Esophagus muscularis mucosa (tissue), 4 donors: ENCODE results near the gene CNKSR2. TPM values are rescaled to one million over a fixed set of nuclear protein-coding genes. Genes with fewer than 3 reads are reported as not detected.

Experiments used
- DNase-seq: peaks from one replicate; pipeline ENCODE4 v3.0.0-alpha.2; 2017; ENCODE audit errors: extremely low spot score
- H3K27ac ChIP-seq, 4 donors: fragments of 200-600 bp; sonication (generic); replicated peaks in 1 of 4; 1 replicate in 3 of 4; 2 replicates in 1 of 4; pipeline ENCODE4 v1.5.1; 2016 to 2019; ENCODE audit warnings: mild to moderate bottlenecking in 1 of 4
- H3K27me3 ChIP-seq, 4 donors: fragments of 200-600 bp; sonication (generic); one replicate each; pipeline versions ENCODE4 v1.5.1 to v1.6.0; 2016 to 2019
- H3K36me3 ChIP-seq, 4 donors: fragments of 200-600 bp; sonication (generic); one replicate each; pipeline ENCODE4 v1.5.1; 2016 to 2019
- H3K4me1 ChIP-seq, 4 donors: fragments of 200-600 bp; sonication (generic); one replicate each; pipeline ENCODE4 v1.5.1; 2016 to 2019
- H3K4me3 ChIP-seq, 4 donors: fragments of 200-600 bp; sonication (generic); 1 replicate in 2 of 4; 2 replicates in 2 of 4; pipeline ENCODE4 v1.5.1; 2016 to 2019; ENCODE audit warnings: mild to moderate bottlenecking in 4 of 4, moderate library complexity in 1 of 4
- H3K9me3 ChIP-seq, 4 donors: fragments of 200-600 bp; sonication (generic); 1 replicate in 3 of 4; 2 replicates in 1 of 4; pipeline ENCODE4 v1.5.1; 2016 to 2019
- EP300 ChIP-seq: sonication (generic); formaldehyde crosslinking; IDR thresholded peaks from one replicate; pipeline ENCODE4 v1.6.1; 2017; ENCODE audit warnings: antibody characterized with exemption
- POLR2A ChIP-seq: fragments of 450-650 bp; IDR thresholded peaks from one replicate; pipeline ENCODE4 v1.6.1; 2017; ENCODE audit warnings: antibody characterized with exemption, moderate library complexity, mild to moderate bottlenecking, low read depth
- POLR2AphosphoS5 ChIP-seq, 2 donors: sonication (generic); formaldehyde crosslinking; IDR thresholded peaks; one replicate each; pipeline ENCODE4 v1.6.1; 2017; ENCODE audit warnings: antibody characterized with exemption in 2 of 2
- WGBS: methylation state at CpG from one replicate; pipeline ENCODE4 v1.1.5; 2018; 5-methylcytosine and 5-hydroxymethylcytosine counted together
- intact Hi-C: fragments of 100-400 bp; cut with DNase I; formaldehyde crosslinking; loops from one replicate; pipeline ENCODE4 v1.15.1; 2023
- total RNA-seq, 4 donors: library from RNA; depleted of rRNA; stranded (reverse); fragments of >200 nt; gene quantifications; one replicate each; pipeline versions ENCODE4 v1.1.0 to v1.2.1, GENCODE V29; 2016
- TF ChIP-seq, protein P1 (sequence below), 3 experiments: fragments of 200-600 bp in 2 of 3; fragments of 450-650 bp in 1 of 3; sonication (generic) in 2 of 3; IDR thresholded peaks; one replicate each; pipeline ENCODE4 v1.5.1; 2017 to 2019; ENCODE audit warnings: antibody characterized with exemption in 3 of 3, mild to moderate bottlenecking in 2 of 3, moderate library complexity in 1 of 3

The CNKSR2 gene
- total RNA-seq, 4 donors from 2014 or later = 7.4 to 14.1 (median 9.6) TPM

DNA sequence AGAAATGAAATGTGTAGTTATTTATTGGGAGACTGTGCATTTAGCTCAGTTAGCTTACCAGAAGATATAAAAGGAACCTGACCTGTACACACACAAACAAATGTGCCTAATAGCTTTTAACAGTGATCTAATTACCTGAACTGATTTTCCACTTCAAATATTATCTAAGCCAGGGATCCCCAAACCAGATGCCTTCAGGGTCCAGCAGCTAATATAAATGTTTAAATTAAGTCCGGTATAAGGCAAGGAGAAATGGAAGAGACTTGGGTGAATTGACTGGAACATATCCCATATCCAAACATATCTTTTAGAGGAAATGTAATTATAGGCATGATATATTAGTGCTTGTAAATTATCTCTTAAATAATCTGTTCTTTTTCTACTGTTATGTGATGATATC lies 66.7 kb downstream of the CNKSR2 start:
- no peaks in the 10 kb centered on the region for H3K4me1 ChIP-seq
- no peaks in the 10 kb centered on the region for H3K36me3 ChIP-seq
- no peak overlapping the region for H3K27ac ChIP-seq
- intact Hi-C loops = no loop called here
- TF ChIP-seq EP300 = no peak
- TF ChIP-seq, protein P1, sequence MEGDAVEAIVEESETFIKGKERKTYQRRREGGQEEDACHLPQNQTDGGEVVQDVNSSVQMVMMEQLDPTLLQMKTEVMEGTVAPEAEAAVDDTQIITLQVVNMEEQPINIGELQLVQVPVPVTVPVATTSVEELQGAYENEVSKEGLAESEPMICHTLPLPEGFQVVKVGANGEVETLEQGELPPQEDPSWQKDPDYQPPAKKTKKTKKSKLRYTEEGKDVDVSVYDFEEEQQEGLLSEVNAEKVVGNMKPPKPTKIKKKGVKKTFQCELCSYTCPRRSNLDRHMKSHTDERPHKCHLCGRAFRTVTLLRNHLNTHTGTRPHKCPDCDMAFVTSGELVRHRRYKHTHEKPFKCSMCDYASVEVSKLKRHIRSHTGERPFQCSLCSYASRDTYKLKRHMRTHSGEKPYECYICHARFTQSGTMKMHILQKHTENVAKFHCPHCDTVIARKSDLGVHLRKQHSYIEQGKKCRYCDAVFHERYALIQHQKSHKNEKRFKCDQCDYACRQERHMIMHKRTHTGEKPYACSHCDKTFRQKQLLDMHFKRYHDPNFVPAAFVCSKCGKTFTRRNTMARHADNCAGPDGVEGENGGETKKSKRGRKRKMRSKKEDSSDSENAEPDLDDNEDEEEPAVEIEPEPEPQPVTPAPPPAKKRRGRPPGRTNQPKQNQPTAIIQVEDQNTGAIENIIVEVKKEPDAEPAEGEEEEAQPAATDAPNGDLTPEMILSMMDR (IDR thresholded peaks at IDR 0.05) = no peak
- no peak for TF ChIP-seq POLR2AphosphoS5 (IDR thresholded peaks at IDR 0.05)
- no peak for TF ChIP-seq POLR2A
- H3K4me3 ChIP-seq = no peak overlapping the region
- no peak for DNase-seq
- WGBS = 59% methylated on average over 1 of the region's 1 CpG
- no peaks in the 10 kb centered on the region for H3K9me3 ChIP-seq
- H3K27me3 ChIP-seq = no peaks in the 10 kb centered on the region

DNA sequence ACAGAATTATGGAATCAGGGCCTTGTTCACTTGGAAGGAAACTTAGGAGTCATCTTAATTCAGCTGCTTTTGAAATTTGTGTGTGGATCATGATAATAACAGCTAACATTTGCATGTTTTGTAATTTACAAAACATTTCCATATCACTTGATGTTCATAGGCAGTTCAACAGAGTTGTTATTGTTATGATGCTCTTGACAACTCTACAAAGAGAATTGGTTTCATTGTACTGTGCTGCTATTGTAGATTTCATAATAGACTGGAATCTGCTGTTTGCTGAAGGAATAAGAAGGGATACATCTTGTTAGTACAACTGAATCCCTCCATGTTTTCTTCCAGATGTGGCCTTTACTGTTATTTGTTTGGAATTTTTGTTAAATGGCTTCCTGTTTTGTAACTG lies 83.5 kb downstream of the CNKSR2 start:
- Histone ChIP-seq H3K36me3 (no peaks in the 10 kb centered on the region), H3K4me1 (no peaks in the 10 kb centered on the region), H3K27ac (no peak overlapping the region), H3K9me3 (no peaks in the 10 kb centered on the region), H3K27me3 (no peaks in the 10 kb centered on the region), H3K4me3 (no peak overlapping the region)
- DNase-seq = no peak
- intact Hi-C loops = no loop called here
- TF ChIP-seq EP300 = no peak
- no peak for TF ChIP-seq POLR2AphosphoS5 (IDR thresholded peaks at IDR 0.05)
- TF ChIP-seq, protein P1 (IDR thresholded peaks at IDR 0.05) = no peak
- no peak for TF ChIP-seq POLR2A

DNA sequence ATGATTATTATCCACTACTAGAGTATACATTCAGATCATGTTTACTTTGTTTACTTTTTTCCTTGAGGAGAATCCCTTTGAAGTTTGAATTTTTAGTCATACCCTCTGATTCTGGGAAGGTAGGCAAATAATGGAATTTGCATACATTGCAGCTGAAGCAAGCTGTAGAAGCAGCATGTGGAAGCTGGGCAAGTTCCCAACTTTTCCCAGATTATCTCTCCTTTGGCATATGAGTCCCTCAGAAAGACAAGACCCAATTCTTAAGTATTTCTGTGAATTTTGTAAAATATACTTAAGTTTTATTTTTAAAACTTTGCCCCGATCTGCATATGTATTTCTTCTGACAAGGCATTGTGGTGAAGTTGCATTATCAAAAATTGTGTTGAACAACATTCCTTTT lies 94.9 kb downstream of the CNKSR2 start:
- TF ChIP-seq POLR2A (no peak), POLR2AphosphoS5 (IDR thresholded peaks at IDR 0.05) (no peak), EP300 (no peak)
- TF ChIP-seq, protein P1 (IDR thresholded peaks at IDR 0.05) = no peak
- intact Hi-C loops = no loop called here
- no peak for DNase-seq
- Histone ChIP-seq H3K27ac (no peak overlapping the region), H3K4me1 (no peaks in the 10 kb centered on the region), H3K4me3 (no peak overlapping the region), H3K27me3 (no peaks in the 10 kb centered on the region), H3K9me3 (no peaks in the 10 kb centered on the region), H3K36me3 (no peaks in the 10 kb centered on the region)
- 75% methylated on average over 1 of the region's 1 CpG for WGBS

DNA sequence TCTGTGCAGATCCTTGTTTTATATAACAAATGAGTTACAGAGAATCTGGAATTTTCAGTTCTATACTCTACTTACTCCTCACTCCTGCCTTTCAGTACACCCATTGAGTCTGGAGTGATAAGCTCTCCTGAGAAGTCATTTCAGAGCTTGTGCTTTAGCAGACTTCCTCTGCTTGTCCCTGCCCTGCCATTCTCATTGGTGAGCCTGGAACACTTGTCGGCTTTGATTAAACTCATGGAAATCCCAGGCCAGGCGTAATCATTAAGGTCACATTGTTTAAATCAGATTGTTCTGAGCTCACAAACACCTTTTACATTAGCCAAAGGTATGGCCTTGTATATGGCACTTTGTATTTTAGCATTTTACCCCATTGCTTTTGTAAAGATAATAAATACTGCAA lies 102.7 kb downstream of the CNKSR2 start:
- intact Hi-C loops = loop anchor here (5.0 kb wide), 1 partner anchor 950 kb away; no protein-coding TSS in a partner anchor
- 72% methylated on average over 2 of the region's 2 CpGs for WGBS
- DNase-seq = no peak

DNA sequence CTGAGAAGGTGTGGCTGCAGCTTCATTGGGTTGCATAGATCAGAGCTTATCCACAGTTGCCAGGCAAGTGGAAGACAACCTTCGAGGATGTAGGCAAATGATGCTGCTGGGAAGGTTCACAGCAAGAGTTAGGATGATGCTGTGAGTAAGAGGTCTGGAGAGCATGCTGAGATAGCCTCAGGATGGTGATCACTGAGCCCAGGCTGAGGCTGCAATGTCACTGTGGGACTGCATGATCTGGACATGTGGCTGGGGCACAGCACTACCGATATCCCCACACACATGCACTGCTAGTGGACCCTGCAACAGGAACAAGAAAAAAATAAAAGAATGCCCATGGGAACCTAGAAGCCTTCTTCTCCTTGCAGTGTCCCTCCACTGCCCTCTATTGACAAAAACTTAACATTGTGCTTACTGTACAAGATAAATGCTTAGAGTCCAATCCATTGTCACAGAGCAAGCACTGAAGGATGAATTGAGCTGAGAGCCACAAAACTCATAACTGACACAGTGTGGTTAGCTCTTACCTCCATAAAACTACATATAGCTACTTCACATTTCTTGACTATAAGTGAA lies 105.6 kb downstream of the CNKSR2 start:
- H3K27ac ChIP-seq = no peak overlapping the region
- no peak for DNase-seq
- no peak overlapping the region for H3K4me3 ChIP-seq
- H3K27me3 ChIP-seq = no peaks in the 10 kb centered on the region
- TF ChIP-seq POLR2A = no peak
- TF ChIP-seq, protein P1 (IDR thresholded peaks at IDR 0.05) = peak; percentile 46 to 61 (median 47)
- intact Hi-C loops = loop anchor here (5.0 kb wide), 1 partner anchor 952 kb away; no protein-coding TSS in a partner anchor
- 32% methylated on average over 2 of the region's 2 CpGs for WGBS
- no peaks in the 10 kb centered on the region for H3K36me3 ChIP-seq
- H3K4me1 ChIP-seq = no peaks in the 10 kb centered on the region
- no peaks in the 10 kb centered on the region for H3K9me3 ChIP-seq

More for the DNA sequence above, 102.7 kb downstream of the CNKSR2 start:
- no peaks in the 10 kb centered on the region for H3K36me3 ChIP-seq
- no peaks in the 10 kb centered on the region for H3K9me3 ChIP-seq
- H3K4me3 ChIP-seq = no peak overlapping the region
- H3K27me3 ChIP-seq = no peaks in the 10 kb centered on the region
- no peak overlapping the region for H3K27ac ChIP-seq
- no peaks in the 10 kb centered on the region for H3K4me1 ChIP-seq
- no peak for TF ChIP-seq POLR2AphosphoS5 (IDR thresholded peaks at IDR 0.05)
